Lung (tissue), 12 donors: ENCODE measurements around the gene PTPRN2. TPM values are rescaled to one million over a fixed set of nuclear protein-coding genes. Genes with fewer than 3 reads are reported as not detected.

Experiments
- ATAC-seq: fragments of 200-7000 bp; cut with Tn5 transposase; one replicate; pipeline ENCODE4 v1.9.1; 2020; ENCODE audit warnings: moderate number of reproducible peaks; ENCODE audit not compliant: insufficient read depth, low FRiP score
- DNase-seq, 3 donors: peaks; one replicate each; pipeline ENCODE4 v3.0.0-alpha.2; 2013 to 2017
- H3K27ac ChIP-seq, 2 donors: one replicate each; pipeline ENCODE4 v1.5.1; 2013; ENCODE audit warnings: mild to moderate bottlenecking in 2 of 2, moderate library complexity in 2 of 2, control low read depth in 1 of 2, inconsistent platforms in 1 of 2, low read depth in 1 of 2, low read length in 1 of 2
- H3K27me3 ChIP-seq, 3 donors: one replicate each; pipeline ENCODE4 v1.5.1; 2013; ENCODE audit warnings: low read length in 2 of 3; ENCODE audit not compliant: control insufficient read depth in 3 of 3, insufficient read depth in 3 of 3
- H3K36me3 ChIP-seq, 4 donors: one replicate each; pipeline ENCODE4 v1.5.1; 2013; ENCODE audit warnings: low read length in 4 of 4, mild to moderate bottlenecking in 1 of 4, moderate library complexity in 1 of 4; ENCODE audit not compliant: control insufficient read depth in 4 of 4, insufficient read depth in 4 of 4
- H3K4me1 ChIP-seq, 5 donors: one replicate each; pipeline ENCODE4 v1.5.1; 2013; ENCODE audit warnings: low read length in 5 of 5, mild to moderate bottlenecking in 2 of 5, moderate library complexity in 1 of 5; ENCODE audit not compliant: control insufficient read depth in 5 of 5, insufficient read depth in 5 of 5
- H3K4me3 ChIP-seq: one replicate; pipeline ENCODE4 v1.5.1; 2013; ENCODE audit warnings: mild to moderate bottlenecking, control low read depth, moderate library complexity
- H3K9ac ChIP-seq, 2 donors: one replicate each; pipeline ENCODE4 v1.5.1; 2013; ENCODE audit warnings: low read length in 2 of 2, control low read depth in 1 of 2; ENCODE audit not compliant: insufficient read depth in 1 of 2
- H3K9me3 ChIP-seq, 4 donors: one replicate each; pipeline ENCODE4 v1.5.1; 2013; ENCODE audit warnings: low read length in 3 of 4, mild to moderate bottlenecking in 1 of 4, moderate library complexity in 1 of 4; ENCODE audit not compliant: control insufficient read depth in 4 of 4, insufficient read depth in 3 of 4
- CTCF ChIP-seq: IDR thresholded peaks from 2 replicates; pipeline ENCODE4 v1.5.1; 2012; ENCODE audit warnings: mild to moderate bottlenecking; ENCODE audit errors: control extremely low read depth, extremely low read depth
- WGBS, 2 donors: extraction: QIAGEN DNeasy Blood & Tissue Kit; methylation state at CpG; one replicate each; pipeline ENCODE4 v1.1.7; 2013; 5-methylcytosine and 5-hydroxymethylcytosine counted together
- polyA plus RNA-seq, 2 donors: library from polyadenylated mRNA; stranded (reverse); fragments of 200-250 nt; gene quantifications; one replicate each; pipeline ENCODE4 v1.2.1, GENCODE V29; 2013
- total RNA-seq, 2 donors: library from RNA; depleted of rRNA in 1 of 2; stranded (reverse); fragments of >200 nt in 1 of 2; gene quantifications; one replicate each; pipeline ENCODE4 v1.2.1, GENCODE V29; 2014 to 2021
- donor health status: control.
- donor health status: control.
- donor health status: Bipolar disorder and iron deficiency.
- donor health status: healthy.
- donor health status: DM: yes; HTN: yes; CAD: no.

The PTPRN2 gene
- total and polyA plus RNA-seq, 4 donors, result 2.1 to 7.4 (median 4.4) TPM

DNA sequence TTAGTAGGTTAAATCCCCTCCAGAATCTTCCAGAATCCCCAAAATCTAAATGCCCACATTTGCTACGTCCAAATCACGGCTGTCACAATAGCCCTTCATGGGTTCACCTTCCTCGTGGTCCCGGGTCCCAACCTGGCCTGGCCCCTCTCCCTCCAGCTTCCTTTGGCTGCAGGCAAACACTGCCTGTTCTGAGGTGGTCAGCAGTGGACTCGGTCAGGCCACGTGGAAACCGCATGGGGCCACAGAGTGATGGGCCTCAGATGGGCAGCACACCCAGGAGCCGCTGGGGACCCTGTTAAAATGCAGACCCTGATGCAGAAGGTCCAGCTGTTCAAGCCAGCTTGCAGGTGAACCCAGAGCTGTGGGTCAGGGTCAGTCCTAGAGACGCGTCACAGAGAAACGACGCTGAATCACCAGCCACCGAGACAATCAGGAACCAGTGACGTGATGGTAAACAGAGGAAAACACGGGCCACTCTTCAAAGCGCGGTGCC lies 662.2 kb downstream of the PTPRN2 start:
- Histone ChIP-seq H3K27me3 (no peaks in the 10 kb centered on the region), H3K9me3 (peaks cover 0 to 4% (median 0%) of the 10 kb centered on the region in 4 donors), H3K4me3 (no peak overlapping the region), H3K36me3 (no peaks in the 10 kb centered on the region), H3K27ac (no peak overlapping the region), H3K9ac (no peak overlapping the region), H3K4me1 (no peaks in the 10 kb centered on the region)
- ATAC-seq, result no peak
- no peak for DNase-seq
- TF ChIP-seq CTCF, result no peak
- WGBS, 2 donors, result 74 to 86% methylated on average over 17 of the region's 17 CpGs

- 92 to 93% methylated on average over 13 to 16 of the region's 16 CpGs for WGBS, 2 donors
- peaks cover 0 to 6% (median 0%) of the 10 kb centered on the region in 4 donors for H3K9me3 ChIP-seq
Measured at GRCh38 chr7:157923903-157924630, 663.6 kb downstream of the PTPRN2 start.

GRCh38 chr7:157922576-157922975 lies 665.0 kb downstream of the PTPRN2 start:
- DNase-seq, result no peak
- Histone ChIP-seq H3K9ac (no peak overlapping the region), H3K4me1 (no peaks in the 10 kb centered on the region), H3K27ac (no peak overlapping the region), H3K36me3 (no peaks in the 10 kb centered on the region), H3K27me3 (no peaks in the 10 kb centered on the region), H3K4me3 (no peak overlapping the region), H3K9me3 (peaks cover 0 to 6% (median 0%) of the 10 kb centered on the region in 4 donors)
- no peak for TF ChIP-seq CTCF
- no peak for ATAC-seq
- 84 to 88% methylated on average over 8 of the region's 8 CpGs for WGBS, 2 donors

More at GRCh38 chr7:157923903-157924630, 663.6 kb downstream of the PTPRN2 start:
- Histone ChIP-seq H3K4me1 (no peaks in the 10 kb centered on the region), H3K27ac (no peak overlapping the region), H3K4me3 (no peak overlapping the region), H3K9ac (no peak overlapping the region), H3K36me3 (no peaks in the 10 kb centered on the region), H3K27me3 (no peaks in the 10 kb centered on the region)
- ATAC-seq (no peak), DNase-seq (no peak)
- TF ChIP-seq CTCF, result no peak
